SK-N-DZ (cell line): ENCODE results near the gene LAGE3. TPM values are rescaled to one million over a fixed set of nuclear protein-coding genes. Genes with fewer than 3 reads are reported as not detected.

Experiments used
- DNase-seq: peaks from one replicate; pipeline ENCODE4 v3.0.0-alpha.2; 2015; ENCODE audit warnings: low spot score
- polyA plus RNA-seq, 2 experiments: library from polyadenylated mRNA; depleted of rRNA; stranded (reverse); fragments of >200 nt; gene quantifications; 2 replicates each; pipeline ENCODE4 v1.2.3, GENCODE V29; 2014

LAGE3 gene
- 47.2 and 47.7 TPM in 2 replicates for polyA plus RNA-seq (2014; cell fraction: cytosol; rRNA removed)
- polyA plus RNA-seq (2014; cell fraction: nucleus; rRNA removed): 47.1 and 55.8 TPM in 2 replicates

- DNase-seq: peak; percentile 79
Measured at GRCh38 chrX:154478728-154479622, at the start of gene LAGE3. Gene LAGE3, minus strand, starts transcription at chrX:154479281. Its CDS starts 366 bp downstream, at chrX:154478915.

- DNase-seq: peak; percentile 79
Measured at GRCh38 chrX:154526901-154527675, 48.0 kb upstream of the LAGE3 start.

- DNase-seq: no peak
Measured at GRCh38 chrX:154525606-154526490, 46.8 kb upstream of the LAGE3 start.

- DNase-seq: no peak
Measured at GRCh38 chrX:154519389-154519788, 40.3 kb upstream of the LAGE3 start.

- no peak for DNase-seq
Measured at GRCh38 chrX:154517101-154517781, 38.2 kb upstream of the LAGE3 start.

GRCh38 chrX:154516656-154517100, 37.6 kb upstream of the LAGE3 start:
- no peak for DNase-seq

GRCh38 chrX:154515966-154516655, 37.0 kb upstream of the LAGE3 start, which contains the start of gene FAM3A:
Gene FAM3A, minus strand, starts transcription at chrX:154516232. Its CDS starts 460 bp downstream, at chrX:154515772.
- peak; percentile 87 for DNase-seq

- no peak for DNase-seq
Measured at GRCh38 chrX:154515090-154515965, 36.2 kb upstream of the LAGE3 start.

- no peak for DNase-seq
Measured at GRCh38 chrX:154513716-154514115, 34.6 kb upstream of the LAGE3 start.

- DNase-seq: no peak
Measured at GRCh38 chrX:154512879-154513553, 33.9 kb upstream of the LAGE3 start.

GRCh38 chrX:154511761-154512160, 32.7 kb upstream of the LAGE3 start:
- DNase-seq: no peak

GRCh38 chrX:154509455-154509854, 30.4 kb upstream of the LAGE3 start:
- no peak for DNase-seq

GRCh38 chrX:154508384-154508745, 29.3 kb upstream of the LAGE3 start:
- DNase-seq: no peak

GRCh38 chrX:154507673-154508383, 28.7 kb upstream of the LAGE3 start:
- DNase-seq: no peak

GRCh38 chrX:154506483-154507332, 27.6 kb upstream of the LAGE3 start:
- no peak for DNase-seq

GRCh38 chrX:154505734-154506133, 26.7 kb upstream of the LAGE3 start:
- DNase-seq: no peak

- DNase-seq: no peak
Measured at GRCh38 chrX:154502989-154503388, 23.9 kb upstream of the LAGE3 start.
